GM13977 (cell line): ENCODE results near the gene ERC2.

ENCODE experiments used
- DNase-seq: peaks from one replicate; pipeline ENCODE4 v3.0.0; 2012; ENCODE audit warnings: low spot score
- in situ Hi-C: fragments of 300-500 bp; cut with MboI; formaldehyde crosslinking; loops from one replicate; pipeline ENCODE4 v1.12.0; 2022; ENCODE audit warnings: low sequenced_read_pairs, low pct_unique_long_range_greater_than_20kb, mixed read lengths, inconsistent platforms; ENCODE audit not compliant: unreplicated experiment
- TF ChIP-seq, protein P1 (sequence below): IDR thresholded peaks from 2 replicates; pipeline ENCODE4 v1.5.1; 2012; ENCODE audit warnings: mild to moderate bottlenecking, control low read depth; ENCODE audit not compliant: insufficient read depth; ENCODE audit errors: extremely low read depth, missing control alignments

ERC2 gene

DNA sequence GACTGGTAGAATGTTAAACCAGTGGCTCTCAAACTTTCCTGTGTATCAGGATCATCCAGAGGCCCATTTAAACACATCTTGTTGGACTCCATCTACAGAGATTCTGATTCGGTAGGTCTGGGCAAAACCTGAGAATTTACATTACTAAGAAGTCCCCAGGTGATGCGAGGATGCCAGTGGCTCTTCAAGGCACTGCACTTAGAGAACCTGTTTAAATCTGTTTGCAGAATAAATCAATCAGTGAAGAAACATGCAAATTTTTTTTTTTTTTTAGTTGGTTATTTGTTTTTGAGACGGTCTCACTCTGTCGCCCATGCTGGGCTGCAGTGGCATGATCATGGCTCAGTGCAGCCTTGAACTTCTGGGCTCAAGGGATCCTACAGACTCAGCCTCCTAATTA lies 863.4 kb downstream of the ERC2 start:
- in situ Hi-C loops, result no loop called here
- no peak for DNase-seq
- TF ChIP-seq, protein P1, sequence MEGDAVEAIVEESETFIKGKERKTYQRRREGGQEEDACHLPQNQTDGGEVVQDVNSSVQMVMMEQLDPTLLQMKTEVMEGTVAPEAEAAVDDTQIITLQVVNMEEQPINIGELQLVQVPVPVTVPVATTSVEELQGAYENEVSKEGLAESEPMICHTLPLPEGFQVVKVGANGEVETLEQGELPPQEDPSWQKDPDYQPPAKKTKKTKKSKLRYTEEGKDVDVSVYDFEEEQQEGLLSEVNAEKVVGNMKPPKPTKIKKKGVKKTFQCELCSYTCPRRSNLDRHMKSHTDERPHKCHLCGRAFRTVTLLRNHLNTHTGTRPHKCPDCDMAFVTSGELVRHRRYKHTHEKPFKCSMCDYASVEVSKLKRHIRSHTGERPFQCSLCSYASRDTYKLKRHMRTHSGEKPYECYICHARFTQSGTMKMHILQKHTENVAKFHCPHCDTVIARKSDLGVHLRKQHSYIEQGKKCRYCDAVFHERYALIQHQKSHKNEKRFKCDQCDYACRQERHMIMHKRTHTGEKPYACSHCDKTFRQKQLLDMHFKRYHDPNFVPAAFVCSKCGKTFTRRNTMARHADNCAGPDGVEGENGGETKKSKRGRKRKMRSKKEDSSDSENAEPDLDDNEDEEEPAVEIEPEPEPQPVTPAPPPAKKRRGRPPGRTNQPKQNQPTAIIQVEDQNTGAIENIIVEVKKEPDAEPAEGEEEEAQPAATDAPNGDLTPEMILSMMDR, result no peak

GRCh38 chr3:55604402-55604801 lies 863.9 kb downstream of the ERC2 start:
- no peak for DNase-seq
- in situ Hi-C loops, result no loop called here
- TF ChIP-seq, protein P1, result no peak

GRCh38 chr3:55601366-55602080 lies 866.7 kb downstream of the ERC2 start:
- in situ Hi-C loops, result no loop called here
- no peak for DNase-seq
- TF ChIP-seq, protein P1, result no peak

DNA sequence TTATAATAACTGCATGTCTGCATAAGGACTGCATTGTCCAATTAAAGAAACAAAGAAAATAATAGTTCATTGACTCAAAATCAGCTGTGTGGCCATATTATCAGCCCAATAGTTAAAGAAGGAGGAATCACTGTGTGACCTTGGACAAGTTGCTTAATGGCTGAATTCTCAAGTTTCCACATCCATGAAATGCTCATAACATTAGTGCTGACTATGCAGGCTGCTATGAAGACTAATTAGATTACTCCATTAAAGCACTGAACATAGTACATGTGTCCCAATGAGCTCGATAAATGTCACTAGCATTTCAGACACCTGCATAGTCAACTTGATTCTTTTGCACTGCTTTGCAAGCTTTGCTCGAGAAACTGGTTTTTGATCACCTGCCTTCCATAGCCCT lies 870.0 kb downstream of the ERC2 start:
- TF ChIP-seq, protein P1, result no peak
- DNase-seq, result no peak
- in situ Hi-C loops, result no loop called here

- in situ Hi-C loops, result no loop called here
- DNase-seq, result no peak
- TF ChIP-seq, protein P1, result no peak
Observed at GRCh38 chr3:55597641-55598040, 870.6 kb downstream of the ERC2 start.

GRCh38 chr3:55596212-55596611 lies 872.1 kb downstream of the ERC2 start:
- in situ Hi-C loops, result no loop called here
- TF ChIP-seq, protein P1, result no peak
- DNase-seq, result no peak
